Activated CD4-positive, alpha-beta T cell treated with anti-CD3 and anti-CD28 coated beads, Interleukin-2, amount 10 ng/mL, durations not matched to agents 24 days and 14 days (primary cell): ENCODE measurements around the gene CD248. TPM values are rescaled to one million over a fixed set of nuclear protein-coding genes. Genes with fewer than 3 reads are reported as not detected.

Experiments used
- DNase-seq: peaks from one replicate; pipeline ENCODE4 v3.0.0; 2022
- H3K27ac Mint-ChIP-seq: one replicate; pipeline ENCODE4 v1.8.0; 2022; ENCODE audit warnings: mild to moderate bottlenecking, mixed read lengths
- H3K27me3 Mint-ChIP-seq: one replicate; pipeline ENCODE4 v1.8.0; 2022; ENCODE audit warnings: mixed read lengths
- H3K36me3 Mint-ChIP-seq: one replicate; pipeline ENCODE4 v1.8.0; 2022; ENCODE audit warnings: low read depth, mild to moderate bottlenecking, mixed read lengths
- H3K4me1 Mint-ChIP-seq: one replicate; pipeline ENCODE4 v1.8.0; 2021; ENCODE audit warnings: mixed read lengths
- H3K4me3 Mint-ChIP-seq: one replicate; pipeline ENCODE4 v1.8.0; 2022; ENCODE audit warnings: mild to moderate bottlenecking, moderate library complexity, mixed read lengths
- H3K9me3 Mint-ChIP-seq: one replicate; pipeline ENCODE4 v1.8.0; 2021; ENCODE audit warnings: mixed read lengths
- intact Hi-C: fragments of 100-400 bp; cut with micrococcal nuclease; formaldehyde crosslinking; loops from one replicate; pipeline ENCODE4 v1.15.1; 2023
- total RNA-seq: library from RNA; stranded (reverse); gene quantifications from 2 replicates; pipeline ENCODE4 v1.2.3, GENCODE V29; 2022

The CD248 gene
- total RNA-seq, 1 donor from 2014 or later: not detected

DNA sequence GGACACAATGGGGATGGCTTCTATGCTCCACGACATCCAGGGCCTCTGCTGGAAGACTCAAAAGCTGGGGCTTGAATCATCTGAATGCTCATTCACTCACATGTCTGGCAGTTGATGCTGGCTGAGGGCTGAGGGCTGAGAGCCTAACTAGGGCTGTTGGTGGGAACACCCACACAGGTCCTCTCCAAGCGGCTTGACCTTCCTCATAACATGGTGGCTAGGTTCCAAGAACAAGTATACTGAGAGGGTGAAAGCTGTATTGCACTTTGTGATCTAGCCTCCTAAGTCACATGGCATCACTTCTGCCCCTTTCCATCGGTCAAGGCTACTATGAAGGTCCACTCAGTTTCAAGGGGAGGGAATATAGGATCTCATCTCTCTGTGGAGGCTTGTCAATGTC, 17.7 kb downstream of the CD248 start:
- no peak overlapping the region for H3K4me3 Mint-ChIP-seq
- intact Hi-C loops: no loop called here
- no peaks in the 10 kb centered on the region for H3K36me3 Mint-ChIP-seq
- H3K4me1 Mint-ChIP-seq: no peaks in the 10 kb centered on the region
- H3K27me3 Mint-ChIP-seq: peaks cover 3% of the 10 kb centered on the region
- H3K9me3 Mint-ChIP-seq: no peaks in the 10 kb centered on the region
- no peak for DNase-seq
- no peak overlapping the region for H3K27ac Mint-ChIP-seq

DNA sequence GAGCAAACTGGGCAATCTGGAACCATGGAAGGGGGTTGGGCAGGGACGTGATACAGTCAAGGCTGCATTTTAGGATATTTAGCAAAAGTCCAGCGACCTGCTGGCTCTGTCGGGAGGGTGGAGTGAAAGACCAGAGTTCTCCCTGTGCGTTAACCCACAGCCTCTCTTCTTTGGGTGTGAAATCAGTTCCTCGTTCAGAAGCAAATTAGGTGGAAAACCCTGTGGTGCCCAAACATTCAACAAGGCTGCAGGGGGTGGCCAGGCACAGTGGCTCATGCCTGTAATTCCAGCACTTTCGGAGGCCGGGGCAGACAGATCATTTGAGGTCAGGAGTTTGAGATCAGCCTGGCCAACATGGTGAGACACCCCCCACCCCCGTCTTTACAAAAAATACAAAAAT, 19.2 kb downstream of the CD248 start:
- intact Hi-C loops: no loop called here
- Mint-ChIP-seq H3K27me3 (peaks cover 15% of the 10 kb centered on the region), H3K27ac (no peak overlapping the region), H3K9me3 (no peaks in the 10 kb centered on the region), H3K36me3 (no peaks in the 10 kb centered on the region), H3K4me1 (peaks cover 3% of the 10 kb centered on the region), H3K4me3 (no peak overlapping the region)
- DNase-seq: no peak

DNA sequence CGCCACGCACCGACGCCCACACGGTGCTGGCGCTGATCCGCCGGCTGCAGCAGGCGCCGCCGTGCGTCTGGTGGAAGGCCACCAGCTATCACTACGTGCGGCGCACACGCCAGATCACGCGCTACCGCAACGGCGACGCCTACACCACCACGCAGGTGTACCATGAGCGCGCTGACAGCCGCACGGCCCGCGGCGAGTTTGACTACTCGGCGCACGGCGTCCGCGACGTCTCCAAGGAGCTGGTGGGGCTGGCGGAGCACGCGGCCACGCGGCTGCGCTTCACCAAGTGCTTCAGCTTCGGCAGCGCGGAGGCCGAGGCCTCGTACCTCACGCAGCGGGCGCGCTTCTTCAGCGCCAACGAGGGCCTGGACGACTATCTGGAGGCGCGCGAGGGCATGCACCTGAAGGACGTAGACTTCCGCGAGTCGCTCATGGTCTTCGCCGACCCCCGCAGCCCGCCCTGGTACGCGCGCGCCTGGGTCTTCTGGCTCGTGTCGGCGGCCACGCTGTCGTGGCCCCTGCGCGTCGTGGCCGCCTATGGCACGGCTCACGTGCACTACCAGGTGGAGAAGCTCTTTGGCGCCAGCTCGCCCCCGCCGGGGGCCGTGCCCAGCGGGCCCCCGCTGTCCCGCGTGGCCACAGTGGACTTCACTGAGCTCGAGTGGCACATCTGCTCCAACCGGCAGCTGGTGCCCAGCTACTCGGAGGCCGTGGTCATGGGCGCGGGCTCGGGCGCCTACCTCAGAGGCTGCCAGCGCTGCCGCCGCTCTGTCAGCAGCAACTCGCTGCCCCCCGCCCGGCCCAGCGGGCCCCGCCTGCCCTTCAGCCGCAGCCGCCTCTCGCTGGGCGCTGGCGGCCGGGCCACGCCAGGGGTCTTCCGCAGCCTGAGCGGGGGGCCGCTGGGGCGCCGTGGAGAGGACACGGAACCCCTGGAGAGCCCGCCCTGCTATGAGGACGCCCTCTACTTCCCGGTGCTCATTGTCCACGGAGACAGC, 21.9 kb downstream of the CD248 start:
- intact Hi-C loops: no loop called here
- no peak overlapping the region for H3K27ac Mint-ChIP-seq
- DNase-seq: no peak
- H3K27me3 Mint-ChIP-seq: peaks cover 30% of the 10 kb centered on the region
- no peak overlapping the region for H3K4me3 Mint-ChIP-seq
- peaks cover 4% of the 10 kb centered on the region for H3K9me3 Mint-ChIP-seq
- H3K36me3 Mint-ChIP-seq: no peaks in the 10 kb centered on the region
- peaks cover 16% of the 10 kb centered on the region for H3K4me1 Mint-ChIP-seq

DNA sequence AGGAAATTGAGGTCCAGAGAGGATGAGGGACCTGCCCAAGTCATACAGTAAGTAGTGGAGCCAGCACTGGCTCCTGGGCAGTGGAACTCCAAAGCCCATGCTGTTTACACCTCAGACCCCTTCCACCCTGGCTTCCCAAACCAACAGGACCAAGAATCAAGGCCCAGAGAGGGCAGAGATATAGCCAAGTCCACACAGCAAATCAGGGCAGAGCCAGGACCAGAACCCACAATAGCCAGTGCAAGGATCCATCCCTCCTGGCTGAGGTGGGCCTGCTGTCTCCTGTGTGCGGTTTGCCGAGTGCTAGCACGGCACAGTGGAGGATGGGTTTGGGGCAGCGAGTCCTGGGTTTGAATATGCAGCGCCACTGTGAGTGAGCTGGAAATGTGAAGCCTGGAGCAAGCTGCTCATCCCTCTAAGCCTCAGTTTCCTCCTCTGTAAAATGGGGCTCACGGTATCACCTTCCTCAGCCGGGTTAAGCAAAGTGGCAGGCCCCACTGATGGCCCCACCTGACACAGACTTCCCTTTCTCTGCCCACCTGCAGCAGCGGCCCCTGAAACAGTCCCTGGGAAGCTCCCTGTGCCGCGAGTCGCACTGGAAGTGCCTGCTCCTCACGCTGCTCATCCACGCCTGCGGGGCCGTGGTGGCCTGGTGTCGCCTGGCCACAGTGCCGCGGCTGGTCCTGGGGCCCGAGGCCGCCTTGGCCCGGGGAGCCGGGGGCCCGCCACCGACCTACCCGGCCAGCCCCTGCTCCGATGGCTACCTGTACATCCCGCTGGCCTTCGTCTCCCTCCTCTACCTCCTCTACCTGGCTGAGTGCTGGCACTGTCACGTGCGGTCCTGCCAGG, 22.8 kb downstream of the CD248 start:
- Mint-ChIP-seq H3K9me3 (peaks cover 4% of the 10 kb centered on the region), H3K27ac (no peak overlapping the region), H3K36me3 (peaks cover 2% of the 10 kb centered on the region), H3K27me3 (peaks cover 32% of the 10 kb centered on the region), H3K4me3 (no peak overlapping the region), H3K4me1 (peaks cover 24% of the 10 kb centered on the region)
- intact Hi-C loops: no loop called here
- peak; percentile 55 for DNase-seq

DNA sequence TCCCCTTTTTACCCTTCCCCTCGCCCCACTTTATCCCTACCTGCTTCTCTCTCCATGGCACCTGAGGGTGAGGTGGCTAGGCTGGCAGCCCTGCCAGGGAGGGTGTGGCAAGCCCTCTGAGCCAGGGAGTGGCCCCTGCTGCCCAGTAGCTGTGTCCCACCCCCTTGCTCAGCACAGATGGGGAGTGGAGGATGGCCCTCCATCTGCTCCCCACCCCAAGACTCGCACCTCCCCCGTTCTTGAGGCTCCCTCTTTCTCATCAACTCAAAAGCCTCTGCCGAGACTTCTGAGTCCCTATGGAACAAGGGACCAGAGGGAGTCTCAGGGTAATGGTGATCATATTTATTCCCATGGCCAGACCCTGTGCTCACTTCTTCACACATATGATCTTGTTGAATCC, 23.5 kb downstream of the CD248 start:
- peaks cover 4% of the 10 kb centered on the region for H3K9me3 Mint-ChIP-seq
- DNase-seq: no peak
- peaks cover 32% of the 10 kb centered on the region for H3K27me3 Mint-ChIP-seq
- no peak overlapping the region for H3K27ac Mint-ChIP-seq
- intact Hi-C loops: no loop called here
- H3K4me1 Mint-ChIP-seq: peaks cover 25% of the 10 kb centered on the region
- no peak overlapping the region for H3K4me3 Mint-ChIP-seq
- H3K36me3 Mint-ChIP-seq: peaks cover 2% of the 10 kb centered on the region

DNA sequence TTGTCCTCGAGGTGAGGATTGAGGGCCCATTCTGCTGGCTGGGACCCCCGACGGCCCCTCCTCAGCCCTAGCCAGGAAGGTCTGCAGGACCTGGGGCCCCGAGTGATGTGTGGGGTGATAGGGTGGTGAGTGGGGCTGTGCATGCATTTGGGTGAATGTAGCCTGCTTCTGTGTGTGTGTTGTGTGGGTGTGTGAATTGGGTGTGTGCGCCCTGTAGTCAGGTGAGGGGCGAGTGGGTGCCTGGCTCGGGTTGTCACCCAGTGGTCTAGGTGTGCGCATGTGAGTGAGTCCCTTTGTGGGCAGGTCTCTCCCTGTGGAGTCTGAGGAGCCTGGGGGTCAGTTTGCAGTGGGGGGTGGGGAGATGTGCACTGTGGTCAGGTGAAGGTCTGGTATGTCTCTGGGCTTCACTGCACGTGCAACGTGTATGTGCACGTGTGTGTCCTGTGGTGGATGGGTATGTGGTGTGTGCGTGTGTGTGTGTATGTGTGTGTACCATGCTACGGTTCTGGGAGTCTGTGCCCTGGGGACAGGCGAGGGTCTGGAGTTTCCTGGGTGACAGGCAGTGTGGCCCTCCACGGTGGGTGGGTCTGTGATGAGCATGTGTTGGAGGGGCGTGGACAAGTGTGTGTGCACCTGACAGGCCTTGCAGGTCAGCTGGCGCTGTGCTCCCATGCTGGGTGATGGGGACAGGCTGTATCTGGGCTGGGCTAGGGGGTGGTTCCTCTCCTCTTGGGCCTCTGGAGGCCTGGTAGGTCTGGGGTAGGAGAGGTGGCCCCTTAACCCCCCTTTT, 24.1 kb downstream of the CD248 start:
- peaks cover 28% of the 10 kb centered on the region for H3K4me1 Mint-ChIP-seq
- H3K27ac Mint-ChIP-seq: peak overlapping the region; percentile 16
- peaks cover 32% of the 10 kb centered on the region for H3K27me3 Mint-ChIP-seq
- H3K9me3 Mint-ChIP-seq: peaks cover 4% of the 10 kb centered on the region
- peaks cover 2% of the 10 kb centered on the region for H3K36me3 Mint-ChIP-seq
- intact Hi-C loops: no loop called here
- peak overlapping the region; percentile 65 for H3K4me3 Mint-ChIP-seq
- DNase-seq: peak; percentile 58

DNA sequence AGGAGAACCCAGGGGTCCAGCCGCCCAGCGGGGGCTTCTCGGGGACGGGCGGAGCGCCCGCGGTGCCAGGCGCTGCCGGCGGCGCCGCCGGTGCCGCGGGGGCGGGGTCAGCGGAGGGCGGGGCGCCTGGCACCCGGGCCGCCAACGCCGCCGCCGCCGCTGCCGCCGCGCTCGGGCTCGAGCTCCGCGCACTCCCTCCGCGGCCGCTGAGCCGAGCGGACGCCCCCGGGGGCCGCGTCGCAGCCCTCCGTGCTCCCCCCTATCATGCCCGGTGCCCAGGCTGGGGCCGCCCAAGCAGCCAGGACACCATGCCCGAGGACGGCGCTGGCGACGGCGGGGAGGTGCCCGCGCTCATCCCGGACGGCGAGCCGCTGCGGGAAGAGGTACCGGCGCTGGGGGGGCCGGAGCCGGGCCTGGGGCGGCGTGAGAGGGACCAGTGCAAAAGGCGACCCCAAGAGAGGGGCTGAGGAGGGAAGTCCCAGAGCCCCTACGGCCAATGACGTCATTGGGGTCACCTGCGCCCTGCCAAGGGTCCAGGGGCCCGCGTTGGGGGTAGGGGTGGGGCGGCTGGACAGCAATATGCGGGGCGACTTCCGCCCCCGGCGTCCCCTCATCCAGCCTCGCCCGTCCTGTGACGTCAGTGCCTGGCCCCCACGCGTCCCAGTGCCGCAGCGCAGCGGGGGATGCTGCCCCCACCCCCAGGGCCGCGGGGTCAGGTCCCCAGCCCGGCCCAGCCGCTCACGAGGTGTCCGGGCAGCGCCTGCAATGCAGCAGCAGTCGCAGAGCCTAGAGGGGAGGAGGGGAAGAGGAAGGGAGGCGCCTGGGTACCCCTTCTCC, 24.9 kb downstream of the CD248 start, which contains the start of gene TMEM151A:
Gene TMEM151A, plus strand, starts transcription at position 189 of the 837 bp plus-strand sequence. Its CDS starts 120 bp downstream, at position 309.
- Mint-ChIP-seq H3K9me3 (peaks cover 4% of the 10 kb centered on the region), H3K27ac (peak within 1 kb of the TSS; percentile 16), H3K36me3 (peaks cover 4% of the 10 kb centered on the region), H3K4me3 (peak within 1 kb of the TSS; percentile 84), H3K4me1 (peaks cover 29% of the 10 kb centered on the region), H3K27me3 (peaks cover 32% of the 10 kb centered on the region)
- DNase-seq: peak; percentile 75
- intact Hi-C loops: no loop called here

DNA sequence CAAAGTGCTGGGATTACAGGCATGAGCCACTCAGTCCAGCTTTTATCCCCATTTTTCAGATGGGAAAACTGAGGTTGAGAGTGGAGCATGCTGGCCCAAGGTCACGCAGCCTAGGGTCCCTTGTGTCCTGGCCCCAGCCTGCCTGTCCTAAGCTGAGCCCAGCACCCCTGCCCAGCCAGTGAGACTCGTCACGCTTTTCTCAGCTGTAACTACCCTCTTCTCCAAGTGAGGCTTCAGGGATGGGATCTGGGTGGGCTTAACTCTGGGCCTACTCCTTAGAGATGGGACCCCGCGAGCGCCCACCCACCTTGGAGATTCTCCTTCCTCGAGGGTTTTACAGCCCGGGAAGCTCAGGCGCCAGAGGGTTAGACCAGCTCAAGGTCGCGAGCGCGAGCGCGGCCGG, 25.5 kb downstream of the CD248 start:
- DNase-seq: peak; percentile 59
- H3K4me1 Mint-ChIP-seq: peaks cover 32% of the 10 kb centered on the region
- no peak overlapping the region for H3K4me3 Mint-ChIP-seq
- peaks cover 4% of the 10 kb centered on the region for H3K9me3 Mint-ChIP-seq
- intact Hi-C loops: no loop called here
- H3K27me3 Mint-ChIP-seq: peaks cover 32% of the 10 kb centered on the region
- H3K27ac Mint-ChIP-seq: no peak overlapping the region
- peaks cover 4% of the 10 kb centered on the region for H3K36me3 Mint-ChIP-seq

DNA sequence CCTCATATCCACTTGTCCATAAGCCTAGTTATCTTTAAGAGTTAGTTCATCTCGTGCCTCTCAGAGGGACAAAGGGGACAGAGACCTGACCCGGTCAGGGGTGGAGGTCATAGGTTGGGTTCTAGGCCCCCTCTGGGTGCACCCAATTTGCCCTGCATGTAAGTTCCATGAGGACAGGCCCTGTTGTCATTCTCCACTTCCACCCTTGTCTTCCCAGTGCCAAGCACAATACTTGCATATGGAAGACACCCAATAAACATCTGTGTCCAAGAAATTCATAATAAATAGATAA, 26.6 kb downstream of the CD248 start:
- Mint-ChIP-seq H3K27ac (peak overlapping the region; percentile 51), H3K9me3 (peaks cover 4% of the 10 kb centered on the region), H3K36me3 (peaks cover 4% of the 10 kb centered on the region), H3K4me1 (peaks cover 32% of the 10 kb centered on the region), H3K27me3 (peaks cover 32% of the 10 kb centered on the region), H3K4me3 (peak overlapping the region; percentile 84)
- DNase-seq: peak; percentile 56
- intact Hi-C loops: no loop called here

DNA sequence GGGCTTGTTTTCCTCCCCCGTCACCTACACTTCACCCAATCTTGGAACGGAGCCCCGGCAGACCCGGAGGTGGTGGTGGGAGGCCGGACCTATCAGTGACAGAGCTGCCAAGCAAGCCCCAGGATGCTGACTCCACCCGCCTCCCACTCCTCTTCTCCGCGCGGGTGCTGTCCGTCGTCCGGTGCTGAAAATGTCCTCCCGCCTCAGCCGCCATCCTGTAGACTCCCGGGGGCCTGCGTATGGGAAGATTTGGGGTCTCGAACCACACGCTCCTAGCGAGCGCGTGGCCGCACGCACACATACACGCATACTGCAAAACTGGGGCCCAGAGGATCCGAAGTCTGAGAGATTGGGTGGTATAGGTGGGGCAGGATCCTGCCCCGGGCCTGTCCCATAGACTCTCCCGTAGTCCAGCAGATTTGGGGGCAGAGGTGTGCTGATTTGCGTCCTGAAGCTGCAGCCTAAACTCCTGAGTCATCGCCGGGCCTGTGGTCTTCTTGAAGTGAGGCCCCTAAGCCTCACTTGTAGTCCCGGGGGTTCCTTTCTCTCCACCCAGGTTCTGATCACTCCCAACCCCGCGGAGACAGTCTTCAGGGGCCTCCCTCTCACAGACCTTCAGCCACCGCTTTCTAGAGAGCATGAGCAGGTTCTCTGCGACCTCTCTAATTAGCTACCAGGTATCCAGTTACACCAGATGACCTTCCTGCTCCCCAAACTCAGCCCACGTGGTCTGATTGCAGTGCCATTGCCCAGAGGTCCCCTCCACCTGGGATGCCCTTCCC, 27.1 kb downstream of the CD248 start:
- H3K27me3 Mint-ChIP-seq: peaks cover 32% of the 10 kb centered on the region
- peaks cover 4% of the 10 kb centered on the region for H3K36me3 Mint-ChIP-seq
- H3K27ac Mint-ChIP-seq: peak overlapping the region; percentile 96
- intact Hi-C loops: loop anchor here (1.0 kb wide), 4 partner anchors 23 to 577 kb away; partner anchors contain the start of genes BRMS1 and KAT5
- peaks cover 32% of the 10 kb centered on the region for H3K4me1 Mint-ChIP-seq
- peaks cover 4% of the 10 kb centered on the region for H3K9me3 Mint-ChIP-seq
- peak overlapping the region; percentile 84 for H3K4me3 Mint-ChIP-seq
- DNase-seq: peak; percentile 95

DNA sequence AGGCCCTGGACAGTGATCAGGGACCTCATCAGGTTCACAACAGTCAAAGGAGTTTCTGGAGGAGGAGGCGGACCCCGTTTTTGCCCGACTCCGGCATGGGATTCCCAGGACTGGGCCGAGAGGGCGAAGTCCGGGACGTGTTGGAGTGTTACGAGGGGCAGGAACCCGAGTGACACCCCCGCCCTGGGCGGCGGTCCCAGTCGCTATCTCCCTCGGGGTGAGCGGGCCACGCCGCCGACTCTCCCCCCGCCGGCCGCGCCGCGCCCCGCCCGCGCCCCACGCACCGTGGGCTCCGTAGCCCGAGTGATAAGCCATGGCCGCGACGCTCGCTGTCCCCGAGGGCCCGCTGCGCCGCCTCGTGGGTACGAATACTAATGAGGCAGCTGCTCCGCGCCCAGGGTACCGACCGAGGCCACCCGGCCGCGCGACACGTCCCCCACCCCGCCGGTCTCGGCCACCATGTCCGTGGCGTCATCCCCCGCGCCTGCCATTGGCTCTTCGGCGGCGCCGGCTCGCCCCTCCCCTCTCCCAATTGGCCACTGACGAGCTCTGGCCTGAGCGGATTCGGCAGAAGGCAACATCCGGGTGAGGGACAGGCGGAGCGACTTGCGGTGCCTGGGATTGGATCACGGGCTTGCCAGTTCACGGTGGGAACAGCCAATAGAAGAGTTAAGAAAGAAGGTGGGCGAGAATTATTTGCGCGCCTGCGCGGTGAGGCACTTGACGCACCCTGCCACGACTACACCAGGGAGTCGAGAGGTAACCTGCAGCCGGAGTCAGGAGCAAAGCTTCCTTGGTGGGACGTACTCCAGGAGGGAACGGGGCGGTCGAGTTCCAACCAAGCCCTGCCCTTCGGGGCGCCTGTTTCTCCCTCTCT, 27.9 kb downstream of the CD248 start, which contains the start of gene YIF1A:
Gene YIF1A, minus strand, starts transcription at position 473 of the 877 bp plus-strand sequence. Its CDS starts 158 bp downstream, at position 315.
- intact Hi-C loops: loop anchor here (1.0 kb wide), 4 partner anchors 23 to 577 kb away; partner anchors contain the start of genes BRMS1 and KAT5
- peak within 1 kb of the TSS; percentile 96 for H3K27ac Mint-ChIP-seq
- peaks cover 4% of the 10 kb centered on the region for H3K9me3 Mint-ChIP-seq
- peaks cover 32% of the 10 kb centered on the region for H3K4me1 Mint-ChIP-seq
- peak within 1 kb of the TSS; percentile 84 for H3K4me3 Mint-ChIP-seq
- H3K36me3 Mint-ChIP-seq: peaks cover 4% of the 10 kb centered on the region
- peak; percentile 100 for DNase-seq
- peaks cover 30% of the 10 kb centered on the region for H3K27me3 Mint-ChIP-seq
